ENCODE data around the gene KBTBD4. TPM values are rescaled to one million over a fixed set of nuclear protein-coding genes. Genes with fewer than 3 reads are reported as not detected.
"Not testable (repeated sequence)": the region's sequence is repeated elsewhere in the genome, so short reads cannot be mapped to it uniquely, and the experiment has no call there.

The KBTBD4 gene
- total RNA-seq, 1 donor from 2014 or later = 12.3 TPM

DNA sequence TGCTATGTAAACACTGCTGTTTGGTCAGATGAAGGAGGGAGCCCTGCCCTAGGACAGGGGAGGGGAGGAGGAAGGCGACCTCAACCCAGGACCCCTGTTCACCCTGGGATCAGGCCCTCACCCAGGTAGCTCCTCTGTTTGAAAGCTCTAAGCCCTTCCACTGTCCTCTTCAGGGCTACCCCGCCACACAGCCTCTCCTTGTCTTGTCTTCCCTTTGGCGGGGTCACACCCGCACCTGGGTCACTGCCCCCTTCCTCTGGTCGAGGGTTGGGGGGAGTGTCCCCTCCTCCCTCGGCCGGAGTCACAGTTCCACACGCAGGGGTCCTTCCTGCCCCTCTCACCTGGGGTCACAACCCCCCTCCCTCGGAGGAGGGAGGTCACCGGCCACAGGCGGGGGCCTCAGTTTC is 13.8 kb downstream of the KBTBD4 start:
- TF ChIP-seq CTCF (conservative IDR thresholded peaks at IDR 0.05; ENCODE audit: low read depth, low read length) = no peak
- peak overlapping the region; percentile 97 for H3K4me3 ChIP-seq (ENCODE audit: low read depth, low read length)
- DNase-seq (ENCODE audit: low read depth) = no peak

DNA sequence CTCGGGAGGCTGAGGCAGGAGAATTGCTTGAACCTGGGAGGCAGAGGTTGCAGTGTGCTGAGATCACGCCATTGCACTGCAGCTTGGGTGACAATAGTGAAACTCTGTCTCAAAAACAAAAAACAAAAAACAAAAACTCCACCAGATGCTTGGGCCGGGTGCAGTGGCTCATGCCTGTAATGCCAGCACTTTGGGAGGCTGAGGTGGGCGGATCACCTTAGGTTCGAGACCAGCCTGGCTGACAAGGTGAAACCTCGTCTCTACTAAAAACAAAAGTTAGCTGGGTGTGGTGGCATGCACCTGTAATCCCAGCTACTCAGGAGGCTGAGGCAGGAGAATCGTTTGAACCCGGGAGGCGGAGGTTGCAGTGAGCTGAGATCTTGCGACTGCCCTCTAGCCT is 14.4 kb downstream of the KBTBD4 start:
- peak overlapping the region; percentile 97 for H3K4me3 ChIP-seq (ENCODE audit: low read depth, low read length)

DNA sequence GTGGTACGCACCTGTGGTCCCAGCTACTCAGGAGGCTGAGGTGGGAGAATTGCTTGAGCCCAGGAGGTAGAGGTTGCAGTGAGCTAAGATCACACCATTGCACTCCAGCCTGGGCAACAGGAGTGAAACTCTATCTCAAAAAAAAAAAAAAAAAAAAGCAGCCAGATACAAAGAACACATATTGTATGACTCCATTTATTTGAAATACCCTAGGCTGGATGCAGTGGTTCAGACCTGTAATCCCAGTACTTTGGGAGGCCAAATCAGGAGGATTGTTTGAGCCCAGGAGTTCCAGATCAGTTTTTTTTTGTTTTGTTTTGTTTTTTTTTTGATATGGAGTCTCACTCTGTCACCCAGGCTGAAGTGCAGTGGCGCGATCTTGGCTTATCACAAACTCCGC is 16.4 kb downstream of the KBTBD4 start:
- not testable (repeated sequence) for DNase-seq (ENCODE audit: low read depth); H3K4me3 ChIP-seq (ENCODE audit: low read depth, low read length)

More for the DNA sequence above, 14.4 kb downstream of the KBTBD4 start:
- not testable (repeated sequence) for DNase-seq (ENCODE audit: low read depth)

- DNase-seq (ENCODE audit: low read depth) = no peak
- no peak for TF ChIP-seq CTCF (conservative IDR thresholded peaks at IDR 0.05; ENCODE audit: low read depth, low read length)
- H3K4me3 ChIP-seq (ENCODE audit: low read depth, low read length) = no peak overlapping the region
These were observed 18.3 kb downstream of the KBTBD4 start for GRCh38 chr11:47560426-47560825.

DNA sequence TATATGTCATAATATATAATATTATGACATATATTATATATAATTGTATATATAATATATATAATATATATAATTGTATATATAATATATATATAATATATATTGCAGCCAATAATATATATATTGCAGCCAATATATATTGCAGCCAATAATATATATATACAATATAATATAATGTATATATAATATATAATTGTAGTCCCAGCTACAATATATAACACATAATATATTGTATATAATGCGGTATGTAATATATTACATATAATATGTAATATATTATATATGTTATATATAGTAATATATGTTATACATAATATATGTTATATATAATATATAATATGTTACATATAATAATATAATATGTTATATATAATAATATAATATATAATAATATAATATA is 20.1 kb downstream of the KBTBD4 start:
- H3K4me3 ChIP-seq (ENCODE audit: low read depth, low read length) = no peak overlapping the region
- TF ChIP-seq CTCF (conservative IDR thresholded peaks at IDR 0.05; ENCODE audit: low read depth, low read length) = no peak

DNA sequence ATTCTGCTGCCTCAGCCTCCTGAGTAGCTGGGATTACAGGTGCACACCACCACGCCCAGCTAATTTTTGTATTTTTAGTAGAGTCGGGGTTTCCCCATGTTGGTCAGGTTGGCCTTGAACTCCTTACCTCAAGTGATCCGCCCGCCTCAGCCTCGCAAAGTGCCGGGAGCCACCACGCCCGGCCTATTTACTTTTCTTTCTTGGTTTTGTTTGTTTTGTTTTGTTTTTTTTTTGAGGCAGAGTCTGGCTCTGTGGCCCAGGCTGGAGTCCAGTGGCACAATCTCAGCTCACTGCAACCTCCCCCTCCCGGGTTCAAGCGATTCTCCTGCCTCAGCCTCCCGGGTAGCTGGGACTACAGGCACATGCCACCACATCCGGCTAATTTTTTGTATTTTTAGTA is 21.8 kb downstream of the KBTBD4 start:
- not testable (repeated sequence) for DNase-seq (ENCODE audit: low read depth); H3K4me3 ChIP-seq (ENCODE audit: low read depth, low read length)

More for the DNA sequence above, 20.1 kb downstream of the KBTBD4 start:
- DNase-seq (ENCODE audit: low read depth) = no peak

DNA sequence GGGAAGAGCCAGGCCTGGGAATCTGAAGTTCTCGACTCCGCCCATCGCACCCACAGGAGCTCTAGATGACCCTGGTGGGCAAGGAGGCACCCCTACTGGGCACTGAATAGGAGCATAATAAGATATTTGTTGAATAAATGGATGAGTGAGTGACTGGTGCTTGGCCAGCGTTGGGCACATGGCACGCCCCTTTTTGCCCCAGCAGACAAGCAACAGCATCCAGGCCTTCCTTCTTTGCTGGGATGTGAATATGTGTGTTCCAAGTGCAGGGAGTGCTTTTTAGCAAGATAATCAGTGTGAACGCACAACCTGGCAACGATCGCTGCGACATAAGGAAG is 25.4 kb downstream of the KBTBD4 start:
- TF ChIP-seq CTCF (conservative IDR thresholded peaks at IDR 0.05; ENCODE audit: low read depth, low read length) = no peak
- H3K4me3 ChIP-seq (ENCODE audit: low read depth, low read length) = peak overlapping the region; percentile 79
- DNase-seq (ENCODE audit: low read depth) = no peak

GRCh38 chr11:47552566-47553405 is 26.0 kb downstream of the KBTBD4 start, which contains the start of gene CELF1:
Gene CELF1 (minus strand): TSS chr11:47553132. CDS start chr11:47499523, 53,609 bp downstream.
- H3K4me3 ChIP-seq (ENCODE audit: low read depth, low read length) = peak within 1 kb of the TSS; percentile 79
- no peak for DNase-seq (ENCODE audit: low read depth)
- peak; percentile 64 for TF ChIP-seq CTCF (conservative IDR thresholded peaks at IDR 0.05; ENCODE audit: low read depth, low read length)

Data from epithelial cell of proximal tubule (primary cell).